22Rv1 (cell line): Measurements from ENCODE around the gene FREY1.
A peak's percentile ranks its signal among the peaks of the same experiment; 100 is the strongest.

Experiments
- H3K27ac ChIP-seq: fragments of 450-650 bp; 2 replicates; pipeline ENCODE4 v1.5.1; 2017
- CTCF ChIP-seq: fragments of 450-650 bp; IDR thresholded peaks from 2 replicates; pipeline ENCODE4 v1.5.1; 2017; ENCODE audit warnings: mild to moderate bottlenecking
- ZFX ChIP-seq: fragments of 450-650 bp; IDR thresholded peaks from 2 replicates; pipeline ENCODE4 v1.6.1; 2017; ENCODE audit warnings: antibody characterized with exemption, borderline replicate concordance

FREY1 gene

GRCh38 chr11:45904309-45904915 lies 2.7 kb downstream of the FREY1 start:
- peak overlapping the region; percentile 27; the same call in 1 of the 2 replicates for H3K27ac ChIP-seq
- no peak for TF ChIP-seq CTCF

GRCh38 chr11:45902452-45903380 lies 4.4 kb downstream of the FREY1 start:
- no peak for TF ChIP-seq CTCF
- no peak for TF ChIP-seq ZFX
- no peak overlapping the region for H3K27ac ChIP-seq

- no peak for TF ChIP-seq ZFX
- TF ChIP-seq CTCF, result no peak
- H3K27ac ChIP-seq, result no peak overlapping the region
These were observed 5.4 kb downstream of the FREY1 start for GRCh38 chr11:45901626-45902025.

GRCh38 chr11:45900916-45901617 lies 6.0 kb downstream of the FREY1 start:
- TF ChIP-seq ZFX (no peak), CTCF (no peak)
- H3K27ac ChIP-seq, result peak overlapping the region; percentile 66; the same call in 1 of the 2 replicates

GRCh38 chr11:45900175-45900800 lies 6.8 kb downstream of the FREY1 start:
- peak overlapping the region; percentile 66 for H3K27ac ChIP-seq

- H3K27ac ChIP-seq, result peak overlapping the region; percentile 66
- TF ChIP-seq CTCF, result no peak
- no peak for TF ChIP-seq ZFX
These were observed 7.5 kb downstream of the FREY1 start for GRCh38 chr11:45899448-45900174.

- peak overlapping the region; percentile 66 for H3K27ac ChIP-seq
- no peak for TF ChIP-seq ZFX
- TF ChIP-seq CTCF, result no peak
These were observed 8.0 kb downstream of the FREY1 start for GRCh38 chr11:45899086-45899447.
